Tibial nerve (tissue), 4 donors: ENCODE data around the gene SCAMP4.
"Not testable (repeated sequence)": the region's sequence is repeated elsewhere in the genome, so short reads cannot be mapped to it uniquely, and the experiment has no call there.

Experiments used
- EP300 ChIP-seq, 2 donors: sonication (generic); formaldehyde crosslinking; IDR thresholded peaks; one replicate each; pipeline ENCODE4 v1.6.1; 2017; ENCODE audit warnings: antibody characterized with exemption in 2 of 2, mild to moderate bottlenecking in 1 of 2
- TF ChIP-seq, protein P1 (sequence below), 5 experiments: fragments of 200-600 bp in 3 of 5; fragments of 450-650 bp in 2 of 5; sonication (generic) in 3 of 5; IDR thresholded peaks; one replicate each; pipeline ENCODE4 v1.5.1; 2016 to 2019; ENCODE audit warnings: antibody characterized with exemption in 5 of 5, mild to moderate bottlenecking in 3 of 5, moderate library complexity in 2 of 5

DNA sequence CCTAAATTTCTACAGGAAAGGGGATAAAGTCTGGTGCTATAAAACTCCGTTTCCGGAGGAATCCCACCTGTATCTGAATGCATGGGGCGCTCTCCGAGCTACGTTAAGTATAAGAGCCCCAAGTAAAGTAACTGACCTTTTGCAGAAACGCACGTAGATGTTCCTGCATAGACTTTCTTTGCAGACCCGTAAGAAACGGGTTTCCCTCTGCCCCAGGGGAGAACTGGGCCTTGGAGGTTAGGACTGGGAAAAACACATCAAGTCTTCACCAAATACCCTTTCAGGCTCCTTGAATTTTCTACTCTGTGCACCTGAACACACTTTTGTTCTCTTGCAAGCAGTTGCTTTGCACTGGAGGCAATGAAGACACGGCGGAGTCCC lies 29.9 kb upstream of the SCAMP4 start:
- TF ChIP-seq EP300 (IDR thresholded peaks at IDR 0.05): not testable (repeated sequence)
- TF ChIP-seq, protein P1, sequence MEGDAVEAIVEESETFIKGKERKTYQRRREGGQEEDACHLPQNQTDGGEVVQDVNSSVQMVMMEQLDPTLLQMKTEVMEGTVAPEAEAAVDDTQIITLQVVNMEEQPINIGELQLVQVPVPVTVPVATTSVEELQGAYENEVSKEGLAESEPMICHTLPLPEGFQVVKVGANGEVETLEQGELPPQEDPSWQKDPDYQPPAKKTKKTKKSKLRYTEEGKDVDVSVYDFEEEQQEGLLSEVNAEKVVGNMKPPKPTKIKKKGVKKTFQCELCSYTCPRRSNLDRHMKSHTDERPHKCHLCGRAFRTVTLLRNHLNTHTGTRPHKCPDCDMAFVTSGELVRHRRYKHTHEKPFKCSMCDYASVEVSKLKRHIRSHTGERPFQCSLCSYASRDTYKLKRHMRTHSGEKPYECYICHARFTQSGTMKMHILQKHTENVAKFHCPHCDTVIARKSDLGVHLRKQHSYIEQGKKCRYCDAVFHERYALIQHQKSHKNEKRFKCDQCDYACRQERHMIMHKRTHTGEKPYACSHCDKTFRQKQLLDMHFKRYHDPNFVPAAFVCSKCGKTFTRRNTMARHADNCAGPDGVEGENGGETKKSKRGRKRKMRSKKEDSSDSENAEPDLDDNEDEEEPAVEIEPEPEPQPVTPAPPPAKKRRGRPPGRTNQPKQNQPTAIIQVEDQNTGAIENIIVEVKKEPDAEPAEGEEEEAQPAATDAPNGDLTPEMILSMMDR (IDR thresholded peaks at IDR 0.05): not testable (repeated sequence)
